ENCODE results near the gene RFPL4AL1.

GRCh38 chr19:55777528-55777927 is 8.6 kb downstream of the RFPL4AL1 start:
- TF ChIP-seq ZZZ3 (IDR thresholded peaks at IDR 0.05; ENCODE audit: control insufficient read depth, insufficient read length, low read depth) (no peak), EZH2 (IDR thresholded peaks at IDR 0.05; ENCODE audit: borderline replicate concordance, control insufficient read depth, low read depth, low read length) (no peak), POLR2AphosphoS5 (IDR thresholded peaks at IDR 0.05; ENCODE audit: low read length) (no peak), ZNF622 (IDR thresholded peaks at IDR 0.05) (no peak), NBN (IDR thresholded peaks at IDR 0.05) (no peak), CEBPB (IDR thresholded peaks at IDR 0.05; ENCODE audit: borderline replicate concordance in 1 of 2, low read depth in 2 of 2, low read length in 2 of 2) (no peak), RFX5 (IDR thresholded peaks at IDR 0.05; ENCODE audit: low read depth, low read length) (no peak), ELK1 (IDR thresholded peaks at IDR 0.05; ENCODE audit: low read depth, low read length) (no peak), ZBTB33 (IDR thresholded peaks at IDR 0.05) (no peak)

Data from GM12878 (cell line).